ENCODE results near the gene CLTB. TPM values are rescaled to one million over a fixed set of nuclear protein-coding genes. Genes with fewer than 3 reads are reported as not detected.
A peak's percentile ranks its signal among the peaks of the same experiment; 100 is the strongest.
"Not testable (repeated sequence)": the region's sequence is repeated elsewhere in the genome, so short reads cannot be mapped to it uniquely, and the experiment has no call there.

Gene CLTB
- total RNA-seq, 1 experiment from 2014 or later = 34.5 TPM

- Histone ChIP-seq H2BK12ac (ENCODE audit: insufficient read length, low read depth, low read length) (no peak overlapping the region), H3K23me2 (ENCODE audit: insufficient read length, low read depth, low read length, poor library complexity, severe bottlenecking) (peaks cover 8% of the 10 kb centered on the region), H3K9ac (ENCODE audit: extremely low read depth, insufficient read length, low read length) (no peak overlapping the region), H4K20me1 (ENCODE audit: control insufficient read depth, insufficient read depth, insufficient read length) (no peaks in the 10 kb centered on the region), H3K56ac (ENCODE audit: insufficient read length, low read depth, low read length) (no peak overlapping the region), H2BK120ac (ENCODE audit: low read depth, low read length, poor library complexity, severe bottlenecking) (no peak overlapping the region), H3K23ac (ENCODE audit: insufficient read length, low read depth, low read length) (no peak overlapping the region), H3K14ac (ENCODE audit: insufficient read depth, low read length) (no peak overlapping the region), H3K79me2 (ENCODE audit: insufficient read depth, low read length) (peaks cover 7% of the 10 kb centered on the region; the same call in 1 of the 2 replicates), H3K18ac (ENCODE audit: insufficient read length, low read depth, low read length) (no peak overlapping the region), H3K27ac (ENCODE audit: insufficient read length, low read depth, low read length) (no peak overlapping the region), H2BK15ac (ENCODE audit: low read depth, low read length) (no peak overlapping the region), H3K27me3 (ENCODE audit: insufficient read depth, low read length) (no peaks in the 10 kb centered on the region), H3T11ph (ENCODE audit: low read length) (no peak overlapping the region), H4K8ac (replicated peaks; ENCODE audit: insufficient read length, low read depth, low read length) (no peak overlapping the region), H3K4ac (ENCODE audit: low read depth, low read length) (no peak overlapping the region), H4K91ac (ENCODE audit: insufficient read length, low read depth, low read length) (no peak overlapping the region), H3K9me3 (ENCODE audit: control insufficient read depth, low read depth, low read length) (no peaks in the 10 kb centered on the region), H4K5ac (ENCODE audit: insufficient read length, low read depth, low read length) (no peak overlapping the region), H2AFZ (ENCODE audit: low read length) (no peak overlapping the region), H2BK20ac (ENCODE audit: low read depth, low read length, poor library complexity, severe bottlenecking) (no peak overlapping the region), H2AK5ac (ENCODE audit: insufficient read length, low read length) (no peak overlapping the region), H3K4me1 (ENCODE audit: insufficient read depth, low read length) (peaks cover 6% of the 10 kb centered on the region; the same call in 1 of the 2 replicates), H3K79me1 (ENCODE audit: insufficient read depth, low read depth, low read length, poor library complexity, severe bottlenecking) (peaks cover 6% of the 10 kb centered on the region), H3K4me2 (ENCODE audit: insufficient read depth, insufficient read length, low read length) (no peak overlapping the region), H2BK5ac (ENCODE audit: insufficient read length, low read length) (no peak overlapping the region)
- Mint-ChIP-seq H3K36me3 (ENCODE audit: insufficient read depth in 1 of 3, low read depth in 3 of 3) (peaks cover 0 to 4% (median 0%) of the 10 kb centered on the region in 3 experiments; a peak in 4 of 7 replicates), H3K9me3 (no peaks in the 10 kb centered on the region; a peak in 1 of 5 replicates), H3K27me3 (ENCODE audit: low read depth) (peaks cover 1% of the 10 kb centered on the region; the same call in 1 of the 2 replicates), H3K4me3 (no peak overlapping the region), H3K27ac (no peak overlapping the region), H3K4me1 (peaks cover 23 to 36% of the 10 kb centered on the region in 2 experiments)
- no peak for TF ChIP-seq CTCF (conservative IDR thresholded peaks at IDR 0.05)
- WGBS (ENCODE audit: extremely low coverage, insufficient read length, low lambda C conversion rate) = no CpG with 5 or more reads among the region's 5 CpGs
- no peak for DNase-seq
Observed at GRCh38 chr5:176444742-176445141, 28.4 kb upstream of the CLTB start.

- not testable (repeated sequence) for H3T11ph ChIP-seq (ENCODE audit: low read length); DNase-seq; H3K23ac ChIP-seq (ENCODE audit: insufficient read length, low read depth, low read length); H2AK5ac ChIP-seq (ENCODE audit: insufficient read length, low read length); H3K79me2 ChIP-seq (ENCODE audit: insufficient read depth, low read length); H3K18ac ChIP-seq (ENCODE audit: insufficient read length, low read depth, low read length); H2BK12ac ChIP-seq (ENCODE audit: insufficient read length, low read depth, low read length); H3K4me2 ChIP-seq (ENCODE audit: insufficient read depth, insufficient read length, low read length); H4K20me1 ChIP-seq (ENCODE audit: control insufficient read depth, insufficient read depth, insufficient read length); H2BK15ac ChIP-seq (ENCODE audit: low read depth, low read length); H2BK20ac ChIP-seq (ENCODE audit: low read depth, low read length, poor library complexity, severe bottlenecking); H3K27me3 Mint-ChIP-seq (ENCODE audit: low read depth); H3K36me3 Mint-ChIP-seq (ENCODE audit: insufficient read depth in 1 of 3, low read depth in 3 of 3); H3K27me3 ChIP-seq (ENCODE audit: insufficient read depth, low read length); H3K4ac ChIP-seq (ENCODE audit: low read depth, low read length); H3K23me2 ChIP-seq (ENCODE audit: insufficient read length, low read depth, low read length, poor library complexity, severe bottlenecking); H3K79me1 ChIP-seq (ENCODE audit: insufficient read depth, low read depth, low read length, poor library complexity, severe bottlenecking); H2BK120ac ChIP-seq (ENCODE audit: low read depth, low read length, poor library complexity, severe bottlenecking); H2AFZ ChIP-seq (ENCODE audit: low read length); H4K91ac ChIP-seq (ENCODE audit: insufficient read length, low read depth, low read length); H3K4me1 ChIP-seq (ENCODE audit: insufficient read depth, low read length); H3K9me3 ChIP-seq (ENCODE audit: control insufficient read depth, low read depth, low read length); H3K9me3 Mint-ChIP-seq; H3K9ac ChIP-seq (ENCODE audit: extremely low read depth, insufficient read length, low read length); H3K27ac ChIP-seq (ENCODE audit: insufficient read length, low read depth, low read length); H4K8ac ChIP-seq (replicated peaks; ENCODE audit: insufficient read length, low read depth, low read length); H3K14ac ChIP-seq (ENCODE audit: insufficient read depth, low read length); H2BK5ac ChIP-seq (ENCODE audit: insufficient read length, low read length); H4K5ac ChIP-seq (ENCODE audit: insufficient read length, low read depth, low read length); H3K56ac ChIP-seq (ENCODE audit: insufficient read length, low read depth, low read length)
- Mint-ChIP-seq H3K4me3 (peak overlapping the region in 1 of 2 experiments; percentile 25; a peak in 2 of 5 replicates), H3K27ac (peak overlapping the region in 1 of 3 experiments; percentile 70; a peak in 1 of 7 replicates), H3K4me1 (peaks cover 23 to 29% of the 10 kb centered on the region in 2 experiments)
- WGBS (ENCODE audit: extremely low coverage, insufficient read length, low lambda C conversion rate) = no CpG with 5 or more reads among the region's 4 CpGs
Observed at GRCh38 chr5:176442911-176443310, 26.6 kb upstream of the CLTB start.

Measured in H9 (cell line).